Hepatocyte (in vitro differentiated cells): ENCODE measurements around the gene CDHR3.

ENCODE experiments used
- CTCF ChIP-seq: fragments of 200-600 bp; sonication (generic); IDR thresholded peaks from 2 replicates; pipeline ENCODE4 v1.5.1; 2016; ENCODE audit warnings: antibody characterized with exemption, mild to moderate bottlenecking; ENCODE audit not compliant: poor library complexity
- EZH2 ChIP-seq: fragments of 200-600 bp; sonication (generic); IDR thresholded peaks from 2 replicates; pipeline ENCODE4 v1.6.1; 2016; ENCODE audit warnings: antibody characterized with exemption, mild to moderate bottlenecking, borderline replicate concordance

GRCh38 chr7:106039486-106040060 is 76.5 kb downstream of the CDHR3 start:
- TF ChIP-seq EZH2 (no peak), CTCF (peak; percentile 30)
